ENCODE results near the gene PCSK9.
"Not testable (repeated sequence)": the region's sequence is repeated elsewhere in the genome, so short reads cannot be mapped to it uniquely, and the experiment has no call there.

PCSK9 gene

DNA sequence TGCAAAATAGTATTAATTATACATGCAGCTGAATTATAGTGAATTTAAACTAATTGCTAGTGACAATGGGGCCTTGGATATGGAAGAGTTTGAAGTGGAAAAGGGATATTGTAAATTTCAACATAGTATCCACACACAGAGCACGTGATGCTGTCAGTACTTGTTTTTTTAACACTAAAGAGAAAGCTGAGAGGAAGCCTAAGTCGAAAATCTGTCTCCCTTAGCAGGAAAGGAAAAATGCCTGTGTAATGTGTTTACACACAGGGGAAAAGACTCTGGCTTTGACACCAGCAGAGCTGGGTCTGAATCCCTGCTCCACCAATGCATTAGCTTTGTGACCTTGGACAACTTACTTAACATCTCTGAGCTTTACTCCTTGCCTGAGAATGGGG, 42.6 kb downstream of the PCSK9 start:
- no peak for DNase-seq

DNA sequence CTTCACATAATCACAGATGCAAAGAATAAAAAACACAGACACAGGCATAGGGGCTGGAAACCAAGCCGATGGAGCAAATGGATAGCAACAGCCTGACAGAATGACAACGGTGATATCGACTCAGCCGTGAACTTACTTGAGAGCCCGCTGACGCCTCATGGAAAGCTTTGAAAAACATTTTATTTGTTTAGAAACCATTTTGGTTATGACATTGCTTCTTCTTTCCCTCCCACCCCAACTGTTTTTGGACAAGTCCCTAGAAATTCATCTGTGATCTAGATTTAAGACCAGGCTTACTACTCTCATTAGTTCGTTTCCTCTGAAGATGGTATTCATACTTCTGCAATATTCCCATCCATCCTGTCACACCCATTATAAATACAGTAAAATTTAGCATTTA, 44.9 kb downstream of the PCSK9 start:
- no peak for DNase-seq

DNA sequence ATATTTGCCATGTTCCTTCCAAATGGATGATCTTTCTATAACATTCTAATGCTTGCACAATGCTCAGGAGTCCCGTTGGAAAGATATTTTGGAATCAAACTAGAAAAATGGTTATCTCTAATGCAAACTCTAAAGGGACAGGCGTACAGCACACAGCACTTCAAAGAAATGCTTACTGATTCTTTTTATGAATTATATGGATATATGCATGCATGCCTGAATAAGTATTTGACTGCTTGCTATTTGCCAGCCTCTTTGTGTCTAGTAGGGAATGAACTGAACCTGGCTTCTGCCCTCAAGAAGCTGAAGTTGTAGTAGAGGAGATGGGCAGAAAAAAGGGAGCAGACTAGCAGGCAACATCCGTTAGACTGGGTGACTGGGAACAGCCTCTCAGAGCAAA, 48.1 kb downstream of the PCSK9 start:
- no peak for DNase-seq

DNA sequence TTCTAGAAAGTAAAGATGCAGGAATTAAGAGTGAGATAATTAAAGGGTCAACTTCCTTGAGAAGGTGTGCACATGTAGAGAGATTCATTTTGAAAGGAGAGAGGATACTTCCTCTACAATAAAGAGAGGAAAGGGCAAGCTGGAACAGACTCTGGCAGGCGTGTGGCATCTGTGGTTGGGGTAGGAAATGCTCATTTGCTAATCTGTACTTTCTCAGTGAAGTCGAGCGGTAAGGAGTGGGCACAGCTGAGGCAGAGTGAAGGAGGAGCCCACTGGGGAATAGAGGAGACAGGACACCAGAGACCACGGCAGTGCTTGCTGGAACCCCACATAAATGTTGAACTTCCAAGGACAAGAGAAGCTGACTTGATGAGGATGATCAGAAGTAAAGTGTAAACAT, 49.1 kb downstream of the PCSK9 start:
- DNase-seq: no peak

DNA sequence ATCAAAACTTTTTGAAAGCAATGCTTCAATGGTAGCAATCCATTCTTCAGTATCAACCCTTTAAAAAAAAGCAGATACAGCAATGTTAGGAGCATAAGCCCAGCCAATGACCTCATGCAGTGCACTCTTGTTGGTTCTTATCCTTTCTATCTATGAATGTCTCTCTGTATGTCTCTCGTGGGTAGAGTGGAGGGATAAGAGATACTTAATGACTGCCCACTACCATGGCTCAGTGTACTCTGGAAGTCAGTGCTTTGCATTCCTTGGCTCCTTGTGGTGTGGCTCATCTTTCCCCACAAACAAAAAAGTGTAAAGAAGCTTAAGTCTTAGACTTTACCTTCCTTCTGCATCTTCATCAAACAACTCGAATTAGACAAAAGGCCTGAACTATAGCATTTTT, 50.3 kb downstream of the PCSK9 start:
- DNase-seq: no peak

DNA sequence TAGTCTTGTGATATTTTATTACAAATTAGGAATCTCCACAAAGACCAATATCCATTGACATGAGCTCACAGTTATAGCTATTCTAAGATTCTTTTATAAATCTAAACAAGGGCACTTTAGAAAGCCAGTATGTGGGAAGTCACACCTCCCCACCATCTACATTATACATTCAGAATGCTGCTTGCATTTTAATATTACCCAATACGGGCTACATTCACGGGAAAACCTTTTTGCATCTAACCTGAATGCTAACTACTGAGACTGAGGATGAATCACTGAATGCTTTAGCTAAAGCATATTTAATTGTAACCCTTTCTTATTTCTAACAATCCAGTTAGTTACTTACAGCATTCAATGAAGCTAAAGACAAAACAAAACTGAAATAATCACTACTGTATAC, 53.1 kb downstream of the PCSK9 start:
- no peak for DNase-seq

DNA sequence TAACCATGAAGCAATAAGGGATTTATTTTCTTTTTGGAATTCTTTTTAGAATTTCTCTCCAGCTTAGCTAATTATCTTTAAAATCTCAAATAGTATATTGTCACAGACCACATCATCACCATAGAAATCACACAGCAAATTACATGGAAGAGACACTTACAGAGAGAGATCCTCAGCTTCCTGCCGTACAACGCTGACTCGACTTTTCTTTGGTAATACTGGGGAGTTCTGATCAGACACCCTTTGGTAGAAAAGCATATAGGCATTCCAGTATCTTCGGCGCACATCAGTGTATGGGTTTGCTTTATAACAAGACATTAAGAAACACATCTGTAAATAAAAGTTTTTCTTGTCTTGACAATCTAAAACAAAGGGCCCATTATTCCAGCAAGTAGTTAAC, 55.7 kb downstream of the PCSK9 start:
- DNase-seq: no peak

DNA sequence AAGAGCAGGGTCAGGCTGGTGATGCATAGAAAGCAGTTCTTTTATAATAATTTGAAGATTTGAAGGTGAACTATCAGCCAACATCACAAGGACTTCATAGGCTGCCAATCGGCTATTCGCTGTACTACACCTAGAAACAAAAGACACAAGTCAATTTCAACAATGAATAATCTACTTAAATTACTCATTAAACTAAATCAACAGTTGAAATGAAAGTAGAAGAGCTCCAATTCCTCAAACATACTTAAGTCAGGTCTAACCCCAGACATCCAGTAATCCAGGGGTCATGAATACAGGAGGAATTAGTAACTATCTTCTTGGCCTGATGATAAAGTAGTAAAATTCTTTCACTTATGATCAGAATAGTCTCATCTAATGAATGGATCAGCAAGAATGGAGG, 64.5 kb downstream of the PCSK9 start:
- no peak for DNase-seq

DNA sequence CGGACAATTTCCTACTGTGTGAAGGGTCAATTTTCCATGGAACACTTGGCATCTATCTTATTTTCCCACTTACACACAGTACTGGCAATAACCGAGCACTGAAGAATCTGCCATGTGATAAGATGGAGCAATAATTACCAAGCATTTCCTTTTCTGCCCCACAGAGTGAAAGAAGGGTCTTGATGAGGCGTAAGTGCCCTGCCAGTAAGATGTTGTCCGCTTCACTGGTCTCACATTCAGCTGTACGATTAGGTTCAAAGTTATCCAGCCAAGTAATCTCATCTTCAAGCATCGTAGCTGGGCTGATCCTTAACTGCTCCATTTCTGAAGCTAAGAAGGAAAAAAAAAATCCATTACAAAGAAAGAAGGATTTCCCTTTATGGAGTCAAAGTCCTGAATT, 67.8 kb downstream of the PCSK9 start:
- no peak for DNase-seq

DNA sequence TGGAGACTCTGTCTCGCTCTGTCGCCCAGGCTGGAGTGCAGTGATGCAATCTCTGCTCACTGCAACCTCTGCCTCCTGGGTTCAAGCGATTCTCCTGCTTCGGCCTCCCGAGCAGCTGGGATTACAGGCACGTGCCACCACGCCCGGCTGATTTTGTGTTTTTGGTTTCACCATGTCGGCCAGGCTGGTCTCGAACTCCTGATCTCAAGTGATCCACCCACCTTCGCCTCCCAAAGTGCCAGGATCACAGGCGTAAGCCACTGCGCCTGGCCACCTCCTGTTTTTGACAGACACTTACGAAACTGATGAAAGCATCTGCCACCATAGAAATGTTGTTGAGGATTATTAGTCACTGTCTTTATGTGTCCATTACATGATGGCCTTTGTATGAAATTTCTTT, 69.7 kb downstream of the PCSK9 start:
- DNase-seq: not testable (repeated sequence)
